LNCAP (cell line): ENCODE data around the gene SAXO1.

Experiments
- TF ChIP-seq, protein P1 (sequence below): fragments of 450-650 bp; IDR thresholded peaks from 2 replicates; pipeline ENCODE4 v1.5.1; 2017; ENCODE audit warnings: mild to moderate bottlenecking

Gene SAXO1

GRCh38 chr9:18928711-18929110, 104.3 kb downstream of the SAXO1 start:
- TF ChIP-seq, protein P1, sequence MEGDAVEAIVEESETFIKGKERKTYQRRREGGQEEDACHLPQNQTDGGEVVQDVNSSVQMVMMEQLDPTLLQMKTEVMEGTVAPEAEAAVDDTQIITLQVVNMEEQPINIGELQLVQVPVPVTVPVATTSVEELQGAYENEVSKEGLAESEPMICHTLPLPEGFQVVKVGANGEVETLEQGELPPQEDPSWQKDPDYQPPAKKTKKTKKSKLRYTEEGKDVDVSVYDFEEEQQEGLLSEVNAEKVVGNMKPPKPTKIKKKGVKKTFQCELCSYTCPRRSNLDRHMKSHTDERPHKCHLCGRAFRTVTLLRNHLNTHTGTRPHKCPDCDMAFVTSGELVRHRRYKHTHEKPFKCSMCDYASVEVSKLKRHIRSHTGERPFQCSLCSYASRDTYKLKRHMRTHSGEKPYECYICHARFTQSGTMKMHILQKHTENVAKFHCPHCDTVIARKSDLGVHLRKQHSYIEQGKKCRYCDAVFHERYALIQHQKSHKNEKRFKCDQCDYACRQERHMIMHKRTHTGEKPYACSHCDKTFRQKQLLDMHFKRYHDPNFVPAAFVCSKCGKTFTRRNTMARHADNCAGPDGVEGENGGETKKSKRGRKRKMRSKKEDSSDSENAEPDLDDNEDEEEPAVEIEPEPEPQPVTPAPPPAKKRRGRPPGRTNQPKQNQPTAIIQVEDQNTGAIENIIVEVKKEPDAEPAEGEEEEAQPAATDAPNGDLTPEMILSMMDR, result no peak

DNA sequence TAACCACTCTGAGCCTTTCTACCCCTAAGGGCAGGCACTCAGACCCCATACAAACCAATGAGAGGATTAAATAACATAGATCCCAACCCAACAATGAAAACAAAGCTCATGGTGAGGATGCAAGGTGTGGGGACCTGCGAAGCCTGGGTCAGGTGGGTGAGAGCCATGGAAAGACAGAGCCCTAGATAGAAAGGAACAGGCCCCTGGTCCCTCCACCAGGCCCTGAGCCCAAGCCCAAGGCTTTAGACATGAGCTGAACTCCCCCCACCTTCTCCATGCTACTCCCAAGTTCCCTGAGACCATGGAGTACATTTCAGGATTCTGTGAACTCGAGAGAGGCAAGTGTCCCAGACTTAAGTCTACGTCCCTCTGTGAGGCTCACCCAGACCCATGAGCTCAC, 106.5 kb downstream of the SAXO1 start:
- TF ChIP-seq, protein P1, result no peak

- TF ChIP-seq, protein P1, result no peak
Measured at GRCh38 chr9:18925880-18926279, 107.1 kb downstream of the SAXO1 start.

GRCh38 chr9:18923671-18924430, 109.2 kb downstream of the SAXO1 start:
- TF ChIP-seq, protein P1, result no peak

DNA sequence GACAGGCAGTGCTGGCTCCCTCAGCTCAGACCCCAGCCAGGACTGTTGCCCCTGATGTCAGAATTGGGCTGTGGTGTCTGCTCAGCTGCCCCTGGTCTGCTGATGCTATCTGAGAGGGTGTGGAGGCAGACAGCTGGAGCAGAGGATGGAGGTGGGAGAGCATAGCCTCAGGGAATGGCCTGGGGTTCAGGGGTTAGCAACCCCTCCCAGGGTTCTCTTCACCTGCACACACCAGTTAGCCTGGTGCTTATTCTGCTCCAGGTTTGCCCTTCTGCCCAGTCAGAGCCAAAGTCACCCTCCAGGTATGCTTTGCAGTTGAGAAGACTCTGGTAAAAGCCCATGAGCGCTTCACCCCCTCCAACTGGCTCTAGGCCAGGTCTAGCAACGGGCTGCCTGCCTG, 109.8 kb downstream of the SAXO1 start:
- TF ChIP-seq, protein P1, result no peak

DNA sequence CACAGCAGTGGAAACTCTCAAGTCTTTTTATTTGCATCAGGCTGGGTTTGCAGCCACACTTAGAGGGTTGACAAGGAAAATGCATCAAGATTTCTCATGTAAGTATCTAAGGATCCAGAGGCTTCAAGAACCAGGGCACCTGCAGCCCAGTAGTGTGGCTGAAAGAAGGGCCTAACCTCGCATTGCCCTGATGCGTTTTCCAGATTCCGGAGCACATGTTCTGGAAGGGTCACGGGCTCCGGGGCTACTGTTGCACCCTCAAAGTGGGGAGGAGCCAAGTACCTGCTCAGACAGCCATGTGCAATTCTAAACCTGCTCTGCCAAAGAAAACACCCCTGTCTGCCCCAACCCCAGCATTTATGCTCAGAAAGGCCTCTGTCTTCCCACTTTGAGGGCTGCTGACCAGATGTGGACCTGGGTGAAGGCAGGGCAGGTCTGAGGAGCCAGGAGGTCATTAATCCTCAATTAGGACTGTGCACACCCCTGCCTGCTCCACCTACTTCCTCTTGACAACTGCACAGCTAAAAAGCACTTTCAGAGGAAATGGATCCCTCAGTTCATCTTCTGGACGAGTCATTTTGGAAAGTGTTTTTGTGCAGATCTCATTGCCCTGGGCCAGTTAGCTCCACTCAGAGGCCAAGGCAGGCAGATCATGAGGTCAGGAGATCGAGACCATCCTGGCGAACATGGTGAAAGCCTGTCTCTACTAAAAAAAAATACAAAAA, 110.7 kb downstream of the SAXO1 start:
- TF ChIP-seq, protein P1, result no peak

DNA sequence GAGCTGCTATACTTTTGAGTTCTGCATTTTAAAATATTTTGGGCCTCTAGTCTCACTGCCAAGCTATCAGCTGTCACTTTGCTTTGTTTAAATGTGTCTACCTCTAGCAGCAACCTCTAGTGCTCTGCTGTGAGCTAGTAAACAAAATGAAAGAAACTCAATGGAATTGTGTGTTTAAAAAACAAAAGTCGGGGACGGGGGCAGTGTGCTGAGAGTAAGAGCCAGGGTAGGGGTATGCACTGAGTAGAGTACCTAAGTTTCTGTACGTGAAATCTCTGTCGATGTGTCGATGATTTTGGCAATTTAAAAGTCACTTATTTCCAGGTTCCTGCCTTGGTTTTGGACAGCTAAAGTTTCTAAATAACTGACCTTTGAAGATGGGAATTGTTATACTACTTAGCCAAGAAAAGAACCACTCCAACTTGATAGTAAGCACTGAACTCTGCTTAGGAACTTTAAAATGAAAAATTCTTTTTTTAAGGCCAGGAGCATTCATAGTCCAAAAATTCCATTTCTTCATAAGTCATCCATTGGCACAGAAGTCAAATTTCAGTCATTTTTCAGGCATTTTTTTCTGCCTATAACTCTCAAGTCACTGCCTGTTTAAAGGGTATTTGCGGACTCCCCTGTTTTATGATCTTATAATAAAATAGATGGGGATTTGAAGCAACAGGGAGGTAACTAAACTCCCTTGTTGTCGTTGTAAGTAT, 111.5 kb downstream of the SAXO1 start:
- TF ChIP-seq, protein P1, result no peak
